Neural cell (in vitro differentiated cells): ENCODE measurements around the gene SHROOM2. TPM values are rescaled to one million over a fixed set of nuclear protein-coding genes. Genes with fewer than 3 reads are reported as not detected.

ENCODE experiments used
- H2AFZ ChIP-seq: fragments of 200-600, 300-800 bp; sonication (generic), shearing (Covaris generic); 2 replicates; pipeline ENCODE4 v1.6.0; 2014; ENCODE audit warnings: low read depth, mild to moderate bottlenecking, antibody characterized with exemption, low read length, moderate library complexity
- H3F3A ChIP-seq: fragments of 200-600 bp; shearing (Covaris generic); 2 replicates; pipeline ENCODE4 v1.6.1; 2016; ENCODE audit warnings: mild to moderate bottlenecking, moderate library complexity, mixed read lengths, antibody characterized with exemption, low read length; ENCODE audit not compliant: insufficient read depth, poor library complexity, severe bottlenecking
- H3K27ac ChIP-seq: fragments of 200-600, 300-800 bp; sonication (generic), shearing (Covaris generic); 2 replicates; pipeline ENCODE4 v1.5.1; 2014; ENCODE audit warnings: mild to moderate bottlenecking, low read length, moderate library complexity
- H3K27me3 ChIP-seq: fragments of 300-800, 200-600 bp; sonication (generic), shearing (Covaris generic); 2 replicates; pipeline ENCODE4 v1.6.0; 2014; ENCODE audit warnings: mild to moderate bottlenecking, low read depth, low read length, moderate library complexity; ENCODE audit not compliant: insufficient read depth
- H3K36me3 ChIP-seq: fragments of 300-800, 200-600 bp; sonication (generic), shearing (Covaris generic); 2 replicates; pipeline ENCODE4 v1.5.1; 2014; ENCODE audit warnings: mild to moderate bottlenecking, antibody characterized with exemption, low read length, moderate library complexity; ENCODE audit not compliant: insufficient read depth
- H3K4me2 ChIP-seq: fragments of 300-800, 200-600 bp; sonication (generic), shearing (Covaris generic); 2 replicates; pipeline ENCODE4 v1.6.0; 2014; ENCODE audit warnings: mild to moderate bottlenecking, low read length
- H3K4me3 ChIP-seq: fragments of 300-800, 200-600 bp; sonication (generic), shearing (Covaris generic); 2 replicates; pipeline ENCODE4 v1.5.1; 2014; ENCODE audit warnings: mild to moderate bottlenecking, low read length, moderate library complexity
- H3K79me2 ChIP-seq: fragments of 200-600 bp; shearing (Covaris generic); replicated peaks from 2 replicates; pipeline ENCODE4 v1.6.0; 2014; ENCODE audit warnings: mild to moderate bottlenecking, low read length, moderate library complexity; ENCODE audit not compliant: insufficient read depth
- H3K9ac ChIP-seq: fragments of 300-800, 200-600 bp; sonication (generic), shearing (Covaris generic); 2 replicates; pipeline ENCODE4 v1.6.1; 2016; ENCODE audit warnings: mild to moderate bottlenecking, low read length, mixed read lengths
- H3K9me2 ChIP-seq: fragments of 200-600 bp; shearing (Covaris generic); 2 replicates; pipeline ENCODE4 v1.6.1; 2016; ENCODE audit warnings: mild to moderate bottlenecking, low read length, mixed read lengths; ENCODE audit not compliant: insufficient read depth
- H3K9me3 ChIP-seq: fragments of 200-600, 300-800 bp; sonication (generic), shearing (Covaris generic); 2 replicates; pipeline ENCODE4 v1.6.1; 2016; ENCODE audit warnings: mild to moderate bottlenecking, mixed run types, low read length, moderate library complexity, mixed read lengths
- H4K20me1 ChIP-seq: fragments of 200-600 bp; shearing (Covaris generic); 2 replicates; pipeline ENCODE4 v1.6.1; 2016; ENCODE audit warnings: mild to moderate bottlenecking, mixed run types; ENCODE audit not compliant: insufficient read depth
- EP300 ChIP-seq: fragments of 450-650 bp; conservative IDR thresholded peaks from 2 replicates; pipeline ENCODE4 v1.6.1; 2014; ENCODE audit warnings: antibody characterized with exemption, mild to moderate bottlenecking, moderate library complexity; ENCODE audit not compliant: poor library complexity, severe bottlenecking
- EZH2 ChIP-seq: fragments of 200-600, 300-800 bp; shearing (Covaris generic), sonication (generic); IDR thresholded peaks from 2 replicates; pipeline ENCODE4 v1.6.1; 2014; ENCODE audit warnings: antibody characterized with exemption, low read length, borderline replicate concordance, mild to moderate bottlenecking; ENCODE audit not compliant: insufficient read depth, poor library complexity, severe bottlenecking
- MXI1 ChIP-seq: fragments of 450-650 bp; conservative IDR thresholded peaks from 2 replicates; pipeline ENCODE4 v1.6.1; 2014; ENCODE audit warnings: antibody characterized with exemption, mild to moderate bottlenecking; ENCODE audit not compliant: poor library complexity, severe bottlenecking
- POLR2AphosphoS5 ChIP-seq: IDR thresholded peaks from 2 replicates; pipeline ENCODE4 v1.6.1; 2012
- RAD21 ChIP-seq: fragments of 450-650 bp; conservative IDR thresholded peaks from 2 replicates; pipeline ENCODE4 v1.6.1; 2014; ENCODE audit warnings: antibody characterized with exemption, mild to moderate bottlenecking, moderate library complexity
- SMC3 ChIP-seq: fragments of 450-650 bp; conservative IDR thresholded peaks from 2 replicates; pipeline ENCODE4 v1.6.1; 2014; ENCODE audit warnings: antibody characterized with exemption, mild to moderate bottlenecking, moderate library complexity; ENCODE audit not compliant: poor library complexity
- TAF1 ChIP-seq: IDR thresholded peaks from 2 replicates; pipeline ENCODE4 v1.6.1; 2012; ENCODE audit warnings: low read depth
- polyA plus RNA-seq: library from polyadenylated mRNA; depleted of rRNA; stranded (reverse); fragments of >200 nt; gene quantifications from 2 replicates; pipeline ENCODE4 v1.2.3, GENCODE V29; 2014
- TF ChIP-seq, protein P1 (sequence below): fragments of 450-650 bp; IDR thresholded peaks from 2 replicates; pipeline ENCODE4 v1.5.1; 2014; ENCODE audit warnings: antibody characterized with exemption, mild to moderate bottlenecking, moderate library complexity; ENCODE audit not compliant: poor library complexity, severe bottlenecking
- TF ChIP-seq, protein P2 (sequence below): IDR thresholded peaks from 2 replicates; pipeline ENCODE4 v1.6.1; 2012; ENCODE audit warnings: borderline replicate concordance

SHROOM2 gene
- polyA plus RNA-seq, 1 donor from 2014 or later: 9.2 TPM

DNA sequence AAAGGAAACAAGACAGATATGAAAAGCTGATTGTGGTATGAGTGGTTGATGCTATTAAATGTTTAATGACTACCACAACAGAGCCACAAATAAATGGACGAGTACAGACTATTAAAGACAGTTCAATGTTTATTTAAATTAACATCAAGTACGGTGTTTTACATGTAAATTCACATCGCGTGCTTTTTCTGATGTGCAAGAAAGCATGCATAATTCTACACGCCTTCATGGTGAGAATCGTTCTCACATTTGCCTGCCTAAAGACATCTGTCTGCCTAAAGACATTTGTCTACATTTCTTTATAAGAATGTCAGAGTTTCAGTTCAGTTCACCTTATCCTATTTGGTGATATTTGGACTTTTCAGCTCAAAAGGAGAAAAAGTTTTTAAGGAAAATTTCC is 13.3 kb upstream of the SHROOM2 start:
- TF ChIP-seq TAF1: no peak
- TF ChIP-seq, protein P1, sequence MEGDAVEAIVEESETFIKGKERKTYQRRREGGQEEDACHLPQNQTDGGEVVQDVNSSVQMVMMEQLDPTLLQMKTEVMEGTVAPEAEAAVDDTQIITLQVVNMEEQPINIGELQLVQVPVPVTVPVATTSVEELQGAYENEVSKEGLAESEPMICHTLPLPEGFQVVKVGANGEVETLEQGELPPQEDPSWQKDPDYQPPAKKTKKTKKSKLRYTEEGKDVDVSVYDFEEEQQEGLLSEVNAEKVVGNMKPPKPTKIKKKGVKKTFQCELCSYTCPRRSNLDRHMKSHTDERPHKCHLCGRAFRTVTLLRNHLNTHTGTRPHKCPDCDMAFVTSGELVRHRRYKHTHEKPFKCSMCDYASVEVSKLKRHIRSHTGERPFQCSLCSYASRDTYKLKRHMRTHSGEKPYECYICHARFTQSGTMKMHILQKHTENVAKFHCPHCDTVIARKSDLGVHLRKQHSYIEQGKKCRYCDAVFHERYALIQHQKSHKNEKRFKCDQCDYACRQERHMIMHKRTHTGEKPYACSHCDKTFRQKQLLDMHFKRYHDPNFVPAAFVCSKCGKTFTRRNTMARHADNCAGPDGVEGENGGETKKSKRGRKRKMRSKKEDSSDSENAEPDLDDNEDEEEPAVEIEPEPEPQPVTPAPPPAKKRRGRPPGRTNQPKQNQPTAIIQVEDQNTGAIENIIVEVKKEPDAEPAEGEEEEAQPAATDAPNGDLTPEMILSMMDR: no peak
- no peak for TF ChIP-seq RAD21
- no peak for TF ChIP-seq MXI1
- TF ChIP-seq, protein P2, sequence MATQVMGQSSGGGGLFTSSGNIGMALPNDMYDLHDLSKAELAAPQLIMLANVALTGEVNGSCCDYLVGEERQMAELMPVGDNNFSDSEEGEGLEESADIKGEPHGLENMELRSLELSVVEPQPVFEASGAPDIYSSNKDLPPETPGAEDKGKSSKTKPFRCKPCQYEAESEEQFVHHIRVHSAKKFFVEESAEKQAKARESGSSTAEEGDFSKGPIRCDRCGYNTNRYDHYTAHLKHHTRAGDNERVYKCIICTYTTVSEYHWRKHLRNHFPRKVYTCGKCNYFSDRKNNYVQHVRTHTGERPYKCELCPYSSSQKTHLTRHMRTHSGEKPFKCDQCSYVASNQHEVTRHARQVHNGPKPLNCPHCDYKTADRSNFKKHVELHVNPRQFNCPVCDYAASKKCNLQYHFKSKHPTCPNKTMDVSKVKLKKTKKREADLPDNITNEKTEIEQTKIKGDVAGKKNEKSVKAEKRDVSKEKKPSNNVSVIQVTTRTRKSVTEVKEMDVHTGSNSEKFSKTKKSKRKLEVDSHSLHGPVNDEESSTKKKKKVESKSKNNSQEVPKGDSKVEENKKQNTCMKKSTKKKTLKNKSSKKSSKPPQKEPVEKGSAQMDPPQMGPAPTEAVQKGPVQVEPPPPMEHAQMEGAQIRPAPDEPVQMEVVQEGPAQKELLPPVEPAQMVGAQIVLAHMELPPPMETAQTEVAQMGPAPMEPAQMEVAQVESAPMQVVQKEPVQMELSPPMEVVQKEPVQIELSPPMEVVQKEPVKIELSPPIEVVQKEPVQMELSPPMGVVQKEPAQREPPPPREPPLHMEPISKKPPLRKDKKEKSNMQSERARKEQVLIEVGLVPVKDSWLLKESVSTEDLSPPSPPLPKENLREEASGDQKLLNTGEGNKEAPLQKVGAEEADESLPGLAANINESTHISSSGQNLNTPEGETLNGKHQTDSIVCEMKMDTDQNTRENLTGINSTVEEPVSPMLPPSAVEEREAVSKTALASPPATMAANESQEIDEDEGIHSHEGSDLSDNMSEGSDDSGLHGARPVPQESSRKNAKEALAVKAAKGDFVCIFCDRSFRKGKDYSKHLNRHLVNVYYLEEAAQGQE: no peak
- Histone ChIP-seq H3K27ac (no peak overlapping the region), H2AFZ (no peak overlapping the region), H3K4me2 (no peak overlapping the region), H3K79me2 (no peaks in the 10 kb centered on the region), H4K20me1 (no peaks in the 10 kb centered on the region), H3K36me3 (no peaks in the 10 kb centered on the region), H3K9me2 (no peaks in the 10 kb centered on the region), H3K9ac (no peak overlapping the region), H3F3A (no peaks in the 10 kb centered on the region), H3K27me3 (no peaks in the 10 kb centered on the region), H3K4me3 (no peak overlapping the region), H3K9me3 (no peaks in the 10 kb centered on the region)

DNA sequence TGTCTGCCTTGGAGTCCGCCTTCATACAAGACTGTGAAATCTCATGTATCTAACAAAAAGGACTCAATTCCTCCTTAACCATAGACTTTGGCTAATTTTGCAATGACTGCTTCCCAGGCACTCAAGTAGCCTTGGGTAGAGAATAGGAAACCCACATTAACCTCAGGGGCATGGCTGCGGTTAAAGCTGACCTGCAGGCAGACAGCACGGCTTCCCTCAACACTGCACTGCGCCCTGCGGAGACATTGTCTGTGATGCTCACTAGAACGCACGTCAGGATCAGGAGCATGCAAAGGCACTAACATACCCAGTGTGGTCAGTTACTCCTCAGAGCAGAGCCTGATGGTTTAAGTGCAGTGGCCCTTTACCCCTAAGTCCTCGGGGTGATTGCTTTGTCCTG is 10.3 kb upstream of the SHROOM2 start:
- H3K27me3 ChIP-seq: no peaks in the 10 kb centered on the region

More for the DNA sequence above, 10.3 kb upstream of the SHROOM2 start:
- H3K4me3 ChIP-seq: no peak overlapping the region
- TF ChIP-seq SMC3 (no peak), TAF1 (no peak), POLR2AphosphoS5 (no peak), RAD21 (no peak), MXI1 (no peak), EZH2 (no peak), EP300 (no peak)
- TF ChIP-seq, protein P2: no peak
- TF ChIP-seq, protein P1: no peak
- no peak overlapping the region for H2AFZ ChIP-seq
- H3K36me3 ChIP-seq: no peaks in the 10 kb centered on the region
- H3K4me2 ChIP-seq: no peak overlapping the region
- no peaks in the 10 kb centered on the region for H3K79me2 ChIP-seq
- no peaks in the 10 kb centered on the region for H3K9me3 ChIP-seq
- no peaks in the 10 kb centered on the region for H3F3A ChIP-seq
- H4K20me1 ChIP-seq: no peaks in the 10 kb centered on the region
- no peak overlapping the region for H3K27ac ChIP-seq
- H3K9ac ChIP-seq: no peak overlapping the region
- H3K9me2 ChIP-seq: no peaks in the 10 kb centered on the region
